ENCODE results near the gene SLC6A17. TPM values are rescaled to one million over a fixed set of nuclear protein-coding genes. Genes with fewer than 3 reads are reported as not detected.
A peak's percentile ranks its signal among the peaks of the same experiment; 100 is the strongest.

The SLC6A17 gene
- total RNA-seq, 1 donor, result 0.90 TPM

DNA sequence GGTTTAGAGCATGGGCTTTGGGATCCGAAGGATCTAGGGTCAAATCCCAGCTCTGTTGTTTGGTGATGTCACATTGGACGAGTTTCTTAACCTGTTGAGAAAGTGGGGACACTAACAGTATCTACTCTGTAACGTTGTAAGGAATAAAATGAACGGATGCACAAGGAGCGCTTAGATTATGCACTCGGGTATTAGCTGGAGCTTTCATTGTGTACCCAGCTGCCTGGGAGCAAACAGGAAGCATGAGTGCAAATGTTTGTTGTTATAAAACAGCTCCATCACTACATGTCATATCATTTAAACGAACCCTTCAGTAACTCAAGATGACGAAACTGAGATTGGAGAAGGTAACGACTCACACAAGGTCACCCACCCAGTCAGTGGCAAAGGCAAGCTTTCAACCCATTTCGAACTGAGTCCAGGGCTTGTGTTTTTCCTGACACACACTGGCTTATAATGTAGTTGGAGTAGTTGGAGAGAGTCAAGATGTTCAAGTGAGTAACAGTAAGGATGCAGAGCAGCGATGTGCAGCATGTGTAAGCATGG is 16.2 kb upstream of the SLC6A17 start:
- H3K4me3 ChIP-seq (ENCODE audit: low read depth, low read length), result no peak overlapping the region
- DNase-seq (ENCODE audit: low read depth), result no peak
- TF ChIP-seq, protein P1, sequence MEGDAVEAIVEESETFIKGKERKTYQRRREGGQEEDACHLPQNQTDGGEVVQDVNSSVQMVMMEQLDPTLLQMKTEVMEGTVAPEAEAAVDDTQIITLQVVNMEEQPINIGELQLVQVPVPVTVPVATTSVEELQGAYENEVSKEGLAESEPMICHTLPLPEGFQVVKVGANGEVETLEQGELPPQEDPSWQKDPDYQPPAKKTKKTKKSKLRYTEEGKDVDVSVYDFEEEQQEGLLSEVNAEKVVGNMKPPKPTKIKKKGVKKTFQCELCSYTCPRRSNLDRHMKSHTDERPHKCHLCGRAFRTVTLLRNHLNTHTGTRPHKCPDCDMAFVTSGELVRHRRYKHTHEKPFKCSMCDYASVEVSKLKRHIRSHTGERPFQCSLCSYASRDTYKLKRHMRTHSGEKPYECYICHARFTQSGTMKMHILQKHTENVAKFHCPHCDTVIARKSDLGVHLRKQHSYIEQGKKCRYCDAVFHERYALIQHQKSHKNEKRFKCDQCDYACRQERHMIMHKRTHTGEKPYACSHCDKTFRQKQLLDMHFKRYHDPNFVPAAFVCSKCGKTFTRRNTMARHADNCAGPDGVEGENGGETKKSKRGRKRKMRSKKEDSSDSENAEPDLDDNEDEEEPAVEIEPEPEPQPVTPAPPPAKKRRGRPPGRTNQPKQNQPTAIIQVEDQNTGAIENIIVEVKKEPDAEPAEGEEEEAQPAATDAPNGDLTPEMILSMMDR (IDR thresholded peaks at IDR 0.05; ENCODE audit: insufficient read depth, low read length), result no peak

DNA sequence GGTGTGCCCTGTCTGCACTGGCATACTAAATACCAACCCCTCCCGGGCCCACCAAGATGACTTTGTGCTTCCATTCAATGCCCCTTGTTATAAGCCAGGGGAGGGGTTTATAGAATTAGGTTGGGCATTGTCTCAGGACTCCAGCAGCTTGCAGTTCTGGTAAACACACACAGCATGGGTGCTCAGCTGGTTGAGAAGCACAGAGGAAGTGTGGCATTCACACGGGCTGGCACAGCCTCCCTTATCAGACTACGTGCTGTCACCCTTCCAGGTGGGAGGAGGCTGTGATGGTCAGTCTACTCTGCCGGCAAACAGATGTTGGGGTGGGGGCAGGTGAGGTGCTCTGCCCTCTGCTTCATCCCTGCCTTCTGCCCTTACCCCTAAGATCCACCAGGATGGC is 15.0 kb upstream of the SLC6A17 start:
- H3K4me3 ChIP-seq (ENCODE audit: low read depth, low read length), result no peak overlapping the region
- DNase-seq (ENCODE audit: low read depth), result no peak
- TF ChIP-seq, protein P1 (IDR thresholded peaks at IDR 0.05; ENCODE audit: insufficient read depth, low read length), result no peak

DNA sequence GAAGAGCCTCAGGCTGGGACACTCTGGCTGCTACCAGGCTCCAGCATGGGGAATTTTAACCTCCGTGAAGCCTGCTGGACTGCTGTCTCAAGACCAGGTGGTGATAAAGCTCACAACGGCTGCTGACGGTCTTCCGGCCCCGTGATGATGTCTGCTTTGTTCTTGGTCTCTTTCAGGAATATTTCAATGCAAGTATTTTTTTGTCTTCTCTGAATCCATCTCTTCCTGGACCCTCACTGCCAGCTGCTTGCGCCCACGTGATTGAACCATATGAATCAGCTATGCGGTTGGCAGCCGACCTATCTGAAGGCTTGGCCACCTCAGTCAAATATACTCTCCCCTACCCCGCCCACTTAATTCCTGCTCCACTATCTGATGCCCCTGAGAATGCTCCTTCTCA is 14.6 kb upstream of the SLC6A17 start:
- no peak overlapping the region for H3K4me3 ChIP-seq (ENCODE audit: low read depth, low read length)
- TF ChIP-seq, protein P1 (IDR thresholded peaks at IDR 0.05; ENCODE audit: insufficient read depth, low read length), result no peak

DNA sequence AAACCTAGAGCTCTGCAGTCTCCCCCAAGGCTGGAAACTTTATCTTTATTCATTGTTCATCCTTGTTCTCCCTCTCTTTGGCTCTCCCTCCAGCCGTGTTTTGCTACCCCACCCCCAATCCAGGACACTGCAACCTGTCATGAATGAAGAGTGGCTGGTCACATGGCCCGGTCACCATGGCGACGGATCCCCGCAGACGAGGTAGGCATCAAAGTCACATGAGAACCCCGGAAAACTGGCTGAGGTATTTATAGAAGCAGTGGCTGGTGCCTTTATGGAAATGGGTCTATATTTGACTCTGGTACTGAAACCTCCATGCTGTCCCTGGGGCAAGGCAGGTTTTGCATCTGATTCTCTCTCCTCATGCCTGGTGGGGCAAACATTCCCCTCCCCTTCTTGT is 13.4 kb upstream of the SLC6A17 start:
- H3K4me3 ChIP-seq (ENCODE audit: low read depth, low read length), result no peak overlapping the region
- peak; percentile 15 for DNase-seq (ENCODE audit: low read depth)
- TF ChIP-seq, protein P1 (IDR thresholded peaks at IDR 0.05; ENCODE audit: insufficient read depth, low read length), result no peak

More for the DNA sequence above, 14.6 kb upstream of the SLC6A17 start:
- DNase-seq (ENCODE audit: low read depth), result no peak

DNA sequence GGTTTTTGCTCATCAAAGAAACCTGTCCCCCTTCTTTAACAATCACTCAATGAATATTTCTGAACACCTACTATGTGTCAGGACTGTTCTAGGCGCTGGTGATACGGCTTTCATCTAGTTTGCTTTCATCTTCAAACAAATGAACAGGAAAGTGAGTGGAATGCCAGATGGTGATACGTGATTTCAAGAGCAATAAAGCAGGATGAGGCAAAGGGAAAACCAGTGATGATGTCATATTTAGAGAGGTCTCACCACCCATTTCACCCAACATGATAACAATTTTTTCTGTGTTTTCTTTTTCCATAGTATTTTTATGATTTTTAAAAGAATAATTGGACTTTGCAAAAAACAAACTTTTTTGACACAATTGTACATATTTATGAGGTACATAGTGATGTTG is 11.3 kb upstream of the SLC6A17 start:
- DNase-seq (ENCODE audit: low read depth), result no peak
- TF ChIP-seq, protein P1 (IDR thresholded peaks at IDR 0.05; ENCODE audit: insufficient read depth, low read length), result no peak
- no peak overlapping the region for H3K4me3 ChIP-seq (ENCODE audit: low read depth, low read length)

DNA sequence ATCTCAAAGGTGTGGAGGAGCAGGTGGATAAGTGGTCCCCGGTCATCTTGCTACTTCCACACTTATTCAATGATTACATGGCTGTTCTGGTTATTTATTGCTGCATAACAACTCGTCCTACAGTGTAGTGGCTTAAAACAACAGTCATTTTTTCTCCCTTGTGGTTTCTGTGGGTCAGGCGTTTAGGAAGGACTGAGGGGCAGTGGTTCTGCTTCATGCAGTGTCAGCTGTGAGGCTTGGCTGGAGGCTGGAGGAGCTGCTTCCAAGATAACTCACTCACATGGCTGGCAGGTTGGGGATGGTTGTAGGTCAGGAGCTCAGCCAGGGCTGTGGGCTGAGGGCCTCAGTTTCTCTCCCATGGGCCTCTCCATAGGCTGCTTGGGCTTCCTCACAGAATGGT is 5.9 kb upstream of the SLC6A17 start:
- TF ChIP-seq, protein P1 (IDR thresholded peaks at IDR 0.05; ENCODE audit: insufficient read depth, low read length), result no peak
- no peak for DNase-seq (ENCODE audit: low read depth)
- no peak overlapping the region for H3K4me3 ChIP-seq (ENCODE audit: low read depth, low read length)

DNA sequence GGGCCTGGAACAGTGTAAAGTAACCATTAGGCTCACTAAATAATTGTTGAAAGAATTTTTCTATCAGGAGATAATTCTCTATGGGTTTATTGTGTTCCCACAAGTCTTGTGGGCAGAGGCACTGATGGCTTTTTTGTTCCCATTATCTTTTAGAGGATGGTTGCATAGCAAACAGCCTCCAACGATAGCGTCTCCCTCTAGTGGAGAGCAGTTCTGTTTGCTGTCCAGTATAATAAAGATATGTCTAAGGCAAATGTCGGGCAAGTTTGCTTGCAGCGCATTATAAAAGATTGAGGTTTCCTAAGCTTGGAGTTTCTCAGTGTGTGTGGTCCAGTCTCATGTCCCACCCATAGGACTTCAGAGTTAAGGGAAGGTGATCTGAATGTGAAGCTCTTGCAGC is 1.3 kb upstream of the SLC6A17 start:
- no peak overlapping the region for H3K4me3 ChIP-seq (ENCODE audit: low read depth, low read length)
- TF ChIP-seq, protein P1 (IDR thresholded peaks at IDR 0.05; ENCODE audit: insufficient read depth, low read length), result peak; percentile 26
- DNase-seq (ENCODE audit: low read depth), result no peak
